ENCODE measurements around the gene CD48.

GRCh38 chr1:160653620-160654016 is 58.0 kb downstream of the CD48 start:
- TF ChIP-seq ZFX (IDR thresholded peaks at IDR 0.05): no peak
- TF ChIP-seq, protein P1, sequence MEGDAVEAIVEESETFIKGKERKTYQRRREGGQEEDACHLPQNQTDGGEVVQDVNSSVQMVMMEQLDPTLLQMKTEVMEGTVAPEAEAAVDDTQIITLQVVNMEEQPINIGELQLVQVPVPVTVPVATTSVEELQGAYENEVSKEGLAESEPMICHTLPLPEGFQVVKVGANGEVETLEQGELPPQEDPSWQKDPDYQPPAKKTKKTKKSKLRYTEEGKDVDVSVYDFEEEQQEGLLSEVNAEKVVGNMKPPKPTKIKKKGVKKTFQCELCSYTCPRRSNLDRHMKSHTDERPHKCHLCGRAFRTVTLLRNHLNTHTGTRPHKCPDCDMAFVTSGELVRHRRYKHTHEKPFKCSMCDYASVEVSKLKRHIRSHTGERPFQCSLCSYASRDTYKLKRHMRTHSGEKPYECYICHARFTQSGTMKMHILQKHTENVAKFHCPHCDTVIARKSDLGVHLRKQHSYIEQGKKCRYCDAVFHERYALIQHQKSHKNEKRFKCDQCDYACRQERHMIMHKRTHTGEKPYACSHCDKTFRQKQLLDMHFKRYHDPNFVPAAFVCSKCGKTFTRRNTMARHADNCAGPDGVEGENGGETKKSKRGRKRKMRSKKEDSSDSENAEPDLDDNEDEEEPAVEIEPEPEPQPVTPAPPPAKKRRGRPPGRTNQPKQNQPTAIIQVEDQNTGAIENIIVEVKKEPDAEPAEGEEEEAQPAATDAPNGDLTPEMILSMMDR (IDR thresholded peaks at IDR 0.05 in 2 of 3, conservative IDR thresholded peaks at IDR 0.05 in 1 of 3; ENCODE audit: borderline replicate concordance in 1 of 3, insufficient read depth in 1 of 3, low read depth in 2 of 3, low read length in 2 of 3): no peak
- no peak for TF ChIP-seq ELF1 (IDR thresholded peaks at IDR 0.05; ENCODE audit: borderline replicate concordance, low read depth)
- no peak for TF ChIP-seq POLR2AphosphoS5 (IDR thresholded peaks at IDR 0.05; ENCODE audit: low read depth, low read length)
